ENCODE results near the gene LDLRAD2. TPM values are rescaled to one million over a fixed set of nuclear protein-coding genes. Genes with fewer than 3 reads are reported as not detected.

LDLRAD2 gene
- total and polyA plus RNA-seq, 2 of the 4 experiments (the other 2 are of a cell fraction), result 0.05 TPM; not detected in 1

DNA sequence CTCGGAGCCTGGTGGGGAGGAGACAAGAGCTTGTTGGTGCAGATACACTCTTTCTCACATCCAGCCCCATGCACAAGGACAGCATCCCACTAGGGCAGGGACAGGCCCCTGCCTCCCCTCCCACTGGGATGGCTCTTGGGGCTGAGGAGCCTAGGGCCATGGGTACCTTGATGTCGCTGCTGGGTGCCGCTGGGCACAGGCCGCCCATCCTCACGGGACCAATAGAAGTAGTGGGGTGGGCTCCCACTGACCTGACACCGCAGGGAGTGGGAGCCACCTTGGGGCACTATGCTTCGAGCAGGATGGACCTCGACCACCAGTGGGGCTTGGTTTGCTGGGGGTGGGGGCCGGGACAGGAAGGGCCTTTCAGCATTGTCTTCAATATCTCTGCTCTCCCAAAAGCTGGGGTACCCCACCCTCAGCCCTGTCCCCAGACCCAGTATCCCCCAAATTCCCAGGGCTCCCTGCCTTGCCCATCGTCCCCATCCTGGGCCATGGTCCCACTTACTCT lies 47.7 kb downstream of the LDLRAD2 start (continued):
- TF ChIP-seq RCOR1 (IDR thresholded peaks at IDR 0.05; ENCODE audit: insufficient replicate concordance, low read length) (no peak), MXI1 (IDR thresholded peaks at IDR 0.05; ENCODE audit: borderline replicate concordance, low read depth, low read length) (no peak), MAFK (IDR thresholded peaks at IDR 0.05; ENCODE audit: low read depth, low read length) (no peak)

DNA sequence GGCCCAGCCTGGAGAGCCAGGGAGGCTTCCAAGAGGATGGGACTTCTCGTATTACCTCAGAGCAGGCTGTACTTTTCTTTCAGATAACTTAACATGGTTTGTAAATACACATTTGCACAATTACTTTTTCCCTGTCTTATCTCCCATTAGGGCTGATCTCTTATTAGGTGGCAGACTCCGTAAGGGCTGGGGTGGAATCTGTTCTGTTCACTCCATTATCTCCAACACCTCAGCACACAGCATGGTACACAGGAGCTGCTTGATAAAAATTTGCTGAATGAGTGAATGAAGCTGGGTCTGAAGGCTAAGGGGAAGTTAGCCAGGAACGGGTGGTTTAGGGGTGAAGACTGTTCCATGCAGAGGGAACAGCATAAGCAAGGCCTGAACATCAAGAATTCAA lies 48.9 kb downstream of the LDLRAD2 start:
- H4K91ac ChIP-seq (ENCODE audit: insufficient read depth, low read depth, low read length), result no peak overlapping the region
- 100% methylated on average over 1 of the region's 3 CpGs; no CpG with 5 or more reads in 1 of the 2 experiments for WGBS, 2 experiments (ENCODE audit: extremely low coverage in 2 of 2, insufficient read length in 1 of 2)
- H3K56ac ChIP-seq (ENCODE audit: extremely low read depth, insufficient read depth, low read length), result no peak overlapping the region
- CTCF ChIA-PET, result no interaction called here
- DNase-seq (no peak), ATAC-seq (ENCODE audit: low read depth) (no peak)
- H3K23ac ChIP-seq (ENCODE audit: low read depth, low read length), result no peak overlapping the region
- peaks cover 6% of the 10 kb centered on the region for H3K4me1 ChIP-seq (ENCODE audit: control insufficient read depth, insufficient read depth, low read length)
- no peak overlapping the region for H2AK9ac ChIP-seq (replicated peaks; ENCODE audit: low read depth, low read length, poor library complexity)
- H3K27me3 ChIP-seq (ENCODE audit: control insufficient read depth, insufficient read depth, low read length), result no peaks in the 10 kb centered on the region
- H3K4me3 ChIP-seq (ENCODE audit: insufficient read depth, low read depth, low read length), result no peak overlapping the region
- no peak overlapping the region for H3K4ac ChIP-seq (ENCODE audit: low read depth, low read length)
- intact Hi-C loops (cut with micrococcal nuclease) (no loop called here), in situ Hi-C loops (cut with MboI; ENCODE audit: low sequenced_read_pairs) (no loop called here), dilution Hi-C loops (cut with HindIII; ENCODE audit: low sequenced_read_pairs, unreplicated experiment) (no loop called here)
- no peak overlapping the region; the same call in 1 of the 2 replicates for H4K5ac ChIP-seq (ENCODE audit: low read depth, low read length)
- no peak for TF ChIP-seq FOS (IDR thresholded peaks at IDR 0.05; ENCODE audit: low read depth, low read length)
- TF ChIP-seq MXI1 (IDR thresholded peaks at IDR 0.05; ENCODE audit: borderline replicate concordance, low read depth, low read length), result no peak
- H4K8ac ChIP-seq (ENCODE audit: low read depth in 2 of 2, low read length in 2 of 2), result no peak overlapping the region
- no TSS peak for BruUV-seq (replicated peaks)
- H2BK20ac ChIP-seq (ENCODE audit: low read depth, low read length), result no peak overlapping the region
- H2BK15ac ChIP-seq (ENCODE audit: low read depth, low read length), result no peak overlapping the region
- POLR2A ChIA-PET (ENCODE audit: unreplicated experiment), result no interaction called here
- peaks cover 81% of the 10 kb centered on the region for H3K36me3 ChIP-seq (ENCODE audit: control insufficient read depth, insufficient read depth, low read length)
- H3K18ac ChIP-seq (ENCODE audit: low read depth, low read length), result no peak overlapping the region
- no peak overlapping the region; the same call in 1 of the 2 replicates for H2AK5ac ChIP-seq (ENCODE audit: low read depth, low read length)
- no peaks in the 10 kb centered on the region for H3K9me3 ChIP-seq (ENCODE audit: control insufficient read depth, insufficient read depth, low read length)
- peaks cover 7% of the 10 kb centered on the region for H4K20me1 ChIP-seq (ENCODE audit: insufficient read depth, low read length)
- H2AFZ ChIP-seq (replicated peaks; ENCODE audit: low read length, poor library complexity), result no peak overlapping the region
- no peak overlapping the region for H3K4me2 ChIP-seq (ENCODE audit: low read depth, low read length)
- no peak overlapping the region for H3K9ac ChIP-seq (ENCODE audit: low read depth, low read length)
- no peak overlapping the region for H2BK5ac ChIP-seq (ENCODE audit: low read depth, low read length, poor library complexity, severe bottlenecking)
- H3K14ac ChIP-seq (replicated peaks; ENCODE audit: low read depth, low read length), result no peak overlapping the region
- H3K79me1 ChIP-seq (ENCODE audit: low read depth in 1 of 2, low read length in 2 of 2), result peaks cover 8 to 25% of the 10 kb centered on the region in 2 experiments
- no peak overlapping the region for H2BK120ac ChIP-seq (ENCODE audit: low read depth, low read length)
- peaks cover 6% of the 10 kb centered on the region for H3K9me1 ChIP-seq (ENCODE audit: insufficient read depth, low read length)
- H3K27ac ChIP-seq (ENCODE audit: insufficient read depth, low read length), result no peak overlapping the region

All from IMR-90 (cell line).